Measurements from ENCODE around the gene TMEM88.
A peak's percentile ranks its signal among the peaks of the same experiment; 100 is the strongest.

TMEM88 gene

DNA sequence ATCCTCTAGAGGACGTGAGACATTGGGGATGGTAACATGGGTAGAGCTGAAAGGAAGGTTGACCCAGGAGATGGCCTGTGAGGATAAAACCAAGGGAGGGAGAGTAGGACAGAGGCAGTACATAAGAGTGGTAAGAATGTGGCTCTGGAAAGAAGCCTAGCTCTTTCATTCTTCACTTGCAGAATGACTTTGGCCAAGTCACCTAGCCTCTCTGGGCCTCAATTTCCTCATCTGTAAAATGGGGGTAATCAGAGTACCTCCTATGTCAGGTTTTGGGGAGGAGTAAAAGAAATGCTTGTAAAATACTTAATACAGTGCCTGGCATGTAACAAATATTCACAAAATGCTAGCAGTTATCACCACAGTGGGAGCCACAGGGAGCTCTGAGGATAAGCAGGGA is 14.0 kb upstream of the TMEM88 start:
- TF ChIP-seq, protein P1, sequence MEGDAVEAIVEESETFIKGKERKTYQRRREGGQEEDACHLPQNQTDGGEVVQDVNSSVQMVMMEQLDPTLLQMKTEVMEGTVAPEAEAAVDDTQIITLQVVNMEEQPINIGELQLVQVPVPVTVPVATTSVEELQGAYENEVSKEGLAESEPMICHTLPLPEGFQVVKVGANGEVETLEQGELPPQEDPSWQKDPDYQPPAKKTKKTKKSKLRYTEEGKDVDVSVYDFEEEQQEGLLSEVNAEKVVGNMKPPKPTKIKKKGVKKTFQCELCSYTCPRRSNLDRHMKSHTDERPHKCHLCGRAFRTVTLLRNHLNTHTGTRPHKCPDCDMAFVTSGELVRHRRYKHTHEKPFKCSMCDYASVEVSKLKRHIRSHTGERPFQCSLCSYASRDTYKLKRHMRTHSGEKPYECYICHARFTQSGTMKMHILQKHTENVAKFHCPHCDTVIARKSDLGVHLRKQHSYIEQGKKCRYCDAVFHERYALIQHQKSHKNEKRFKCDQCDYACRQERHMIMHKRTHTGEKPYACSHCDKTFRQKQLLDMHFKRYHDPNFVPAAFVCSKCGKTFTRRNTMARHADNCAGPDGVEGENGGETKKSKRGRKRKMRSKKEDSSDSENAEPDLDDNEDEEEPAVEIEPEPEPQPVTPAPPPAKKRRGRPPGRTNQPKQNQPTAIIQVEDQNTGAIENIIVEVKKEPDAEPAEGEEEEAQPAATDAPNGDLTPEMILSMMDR (IDR thresholded peaks at IDR 0.05; ENCODE audit: low read depth, low read length) = no peak
- no peak for DNase-seq (ENCODE audit: low read depth in 2 of 2)
- no peak overlapping the region for H3K4me3 ChIP-seq (replicated peaks in 1 of 2; ENCODE audit: low read depth in 2 of 2, low read length in 2 of 2)

GRCh38 chr17:7841396-7841914 is 13.4 kb upstream of the TMEM88 start:
- H3K4me3 ChIP-seq (replicated peaks in 1 of 2; ENCODE audit: low read depth in 2 of 2, low read length in 2 of 2) = peak overlapping the region; percentile 74

DNA sequence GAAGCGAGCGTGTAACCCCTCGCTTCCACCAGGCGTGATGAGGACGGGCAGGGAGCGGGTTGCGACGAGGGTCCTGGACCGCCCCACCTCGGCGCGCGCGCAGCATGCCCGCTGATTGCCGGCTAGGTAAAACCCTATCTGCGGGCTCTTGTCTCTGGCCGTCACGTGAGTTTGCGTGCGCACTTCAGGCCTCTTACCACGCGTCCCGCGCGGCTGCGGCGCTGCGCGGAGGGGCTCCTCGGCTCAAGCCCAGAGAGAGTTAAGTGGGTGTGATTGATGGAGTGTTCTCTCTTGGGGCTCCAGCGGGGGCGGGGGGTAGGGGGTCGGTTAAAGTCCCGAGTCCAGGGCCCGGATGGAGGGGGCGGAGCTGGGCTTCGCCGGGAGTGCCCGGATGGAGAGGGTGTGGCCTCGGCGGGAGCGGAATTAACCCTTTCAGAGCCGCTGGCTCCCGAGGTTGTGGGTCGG is 12.9 kb upstream of the TMEM88 start:
- DNase-seq (ENCODE audit: low read depth in 2 of 2) = peak; percentile 90 to 94
- TF ChIP-seq, protein P1 (IDR thresholded peaks at IDR 0.05; ENCODE audit: low read depth, low read length) = no peak
- peak overlapping the region; percentile 74 for H3K4me3 ChIP-seq (replicated peaks in 1 of 2; ENCODE audit: low read depth in 2 of 2, low read length in 2 of 2)

More at GRCh38 chr17:7841396-7841914, 13.4 kb upstream of the TMEM88 start:
- TF ChIP-seq, protein P1 (IDR thresholded peaks at IDR 0.05; ENCODE audit: low read depth, low read length) = no peak
- DNase-seq (ENCODE audit: low read depth in 2 of 2) = peak; percentile 93 to 94

DNA sequence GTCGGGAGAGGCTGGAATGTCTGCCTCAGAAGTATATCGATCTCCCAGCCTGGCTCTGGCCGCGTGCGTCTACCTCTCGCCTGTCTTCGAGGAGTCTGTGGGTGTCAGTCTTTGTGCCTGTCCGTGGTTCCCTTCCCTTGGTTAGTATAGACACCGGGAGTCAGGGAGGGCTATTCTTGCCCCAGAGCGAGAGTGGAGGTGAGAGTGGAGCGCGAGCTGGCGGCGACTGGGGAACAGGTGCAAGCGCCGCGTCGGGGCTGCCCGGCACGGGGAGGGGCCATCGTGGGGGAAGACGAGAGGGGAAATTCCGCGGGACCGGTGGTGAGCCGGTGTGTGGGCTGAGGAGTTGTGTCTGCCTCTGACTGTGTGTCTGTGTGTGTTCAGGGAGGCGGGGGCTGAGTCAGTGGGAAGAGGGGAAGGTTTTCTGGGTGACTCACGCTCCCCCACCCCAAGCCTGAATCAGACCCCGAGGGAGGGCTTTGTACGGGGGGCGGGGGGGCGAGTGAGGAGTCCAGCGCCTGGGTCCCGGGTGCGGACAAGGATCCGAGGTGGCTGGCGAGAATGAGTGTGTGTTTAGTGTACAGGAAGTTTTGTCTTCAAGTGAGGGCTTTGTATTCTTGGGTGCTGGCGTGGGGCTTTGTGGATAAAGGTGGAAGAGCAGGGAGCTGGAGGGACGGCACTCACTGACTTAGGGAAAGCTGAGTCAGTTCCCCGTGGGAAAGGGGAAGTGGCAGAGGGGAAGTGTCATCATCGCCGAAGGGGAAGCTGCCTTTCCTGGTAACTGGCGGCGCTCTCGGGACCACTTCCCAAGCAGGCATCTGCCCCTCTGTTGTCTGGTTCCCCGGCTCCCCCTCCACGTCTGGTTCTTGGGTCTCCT is 12.2 kb upstream of the TMEM88 start:
- peak; percentile 93 to 97 for DNase-seq (ENCODE audit: low read depth in 2 of 2)
- TF ChIP-seq, protein P1 (IDR thresholded peaks at IDR 0.05; ENCODE audit: low read depth, low read length) = no peak
- peak overlapping the region; percentile 74 for H3K4me3 ChIP-seq (replicated peaks in 1 of 2; ENCODE audit: low read depth in 2 of 2, low read length in 2 of 2)

DNA sequence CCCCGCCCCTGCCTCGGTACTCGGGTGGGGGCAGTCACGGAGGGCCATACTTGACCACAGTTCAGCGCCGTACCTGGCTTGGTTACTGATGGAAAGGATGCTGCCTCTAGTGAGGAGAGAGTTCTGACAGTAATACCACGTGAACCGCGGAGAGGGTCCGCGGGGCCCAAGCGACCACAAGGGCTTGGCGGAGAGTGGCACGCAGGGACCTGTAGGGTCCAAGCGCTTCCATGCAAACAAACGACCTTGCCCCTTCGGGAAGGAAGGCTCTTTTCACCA is 11.7 kb upstream of the TMEM88 start:
- TF ChIP-seq, protein P1 (IDR thresholded peaks at IDR 0.05; ENCODE audit: low read depth, low read length) = no peak
- no peak for DNase-seq (ENCODE audit: low read depth in 2 of 2)
- H3K4me3 ChIP-seq (replicated peaks in 1 of 2; ENCODE audit: low read depth in 2 of 2, low read length in 2 of 2) = peak overlapping the region; percentile 74

- TF ChIP-seq, protein P1 (IDR thresholded peaks at IDR 0.05; ENCODE audit: low read depth, low read length) = no peak
- H3K4me3 ChIP-seq (replicated peaks in 1 of 2; ENCODE audit: low read depth in 2 of 2, low read length in 2 of 2) = peak overlapping the region; percentile 74
- DNase-seq (ENCODE audit: low read depth in 2 of 2) = peak; percentile 91 to 93
These were observed 11.2 kb upstream of the TMEM88 start for GRCh38 chr17:7843536-7844291.
